GM12878 (cell line): ENCODE results near the gene WNK1. TPM values are rescaled to one million over a fixed set of nuclear protein-coding genes. Genes with fewer than 3 reads are reported as not detected.
A peak's percentile ranks its signal among the peaks of the same experiment; 100 is the strongest.

Experiments
- ATAC-seq: fragments of 200-7000 bp; cut with Tn5 transposase; 3 replicates; pipeline ENCODE4 v1.9.1; 2020; ENCODE audit warnings: mild to moderate bottlenecking, moderate library complexity
- BruUV-seq: library from RNA; stranded (reverse); fragments of 400-500 nt; replicated peaks from 2 replicates; lab custom pipeline; 2021; lab: Mats Ljungman, UMichigan
- CTCF ChIA-PET: fragments of 300-600 bp; sonication (Branson Sonifier 250); formaldehyde crosslinking; extraction: SDS; loops from one replicate; lab custom pipeline; 2021; ENCODE audit warnings: inconsistent platforms; lab: Yijun Ruan, JAX
- POLR2A ChIA-PET: fragments of 350-600 bp; formaldehyde crosslinking; extraction: SDS; loops from one replicate; lab custom pipeline; 2021; ENCODE audit warnings: inconsistent platforms; lab: Charles Lee
- RAD21 ChIA-PET: fragments of 300-600 bp; sonication (Branson Sonifier 250); formaldehyde crosslinking; loops from one replicate; lab custom pipeline; 2023; ENCODE audit warnings: antibody characterized with exemption; ENCODE audit not compliant: unreplicated experiment; lab: Charles Lee
- SMC1A ChIA-PET: fragments of 300-600 bp; sonication (Branson Sonifier 250); formaldehyde crosslinking; loops from one replicate; lab custom pipeline; 2023; ENCODE audit not compliant: unreplicated experiment, uncharacterized antibody; lab: Charles Lee
- DNase-seq: peaks from one replicate; pipeline ENCODE4 v3.0.0-alpha.2; 2011; ENCODE audit warnings: low read depth, low spot score
- FAIRE-seq: peaks from 3 replicates; lab custom pipeline; 2011; peaks lifted over from hg19 to GRCh38; lab: Jason Lieb, UNC
- H2AFZ ChIP-seq: 2 replicates; pipeline ENCODE4 v1.6.0; 2011; ENCODE audit warnings: low read depth, low read length, control low read depth; ENCODE audit not compliant: control insufficient read depth
- H3K27ac ChIP-seq: 2 replicates; pipeline ENCODE4 v1.5.1; 2011; ENCODE audit warnings: control low read depth; ENCODE audit not compliant: control insufficient read depth, insufficient read depth
- H3K27me3 ChIP-seq, 2 experiments: replicated peaks in 1 of 2; 2 replicates each; pipeline versions ENCODE4 v1.6.0 to v1.6.1; 2011; ENCODE audit warnings: low read length in 1 of 2; ENCODE audit not compliant: control insufficient read depth in 2 of 2, insufficient read depth in 2 of 2
- H3K36me3 ChIP-seq, 2 experiments: 2 replicates each; pipeline ENCODE4 v1.5.1; 2011; ENCODE audit warnings: low read length in 1 of 2; ENCODE audit not compliant: control insufficient read depth in 2 of 2, insufficient read depth in 2 of 2
- H3K4me1 ChIP-seq: 2 replicates; pipeline ENCODE4 v1.6.1; 2011; ENCODE audit warnings: mild to moderate bottlenecking, low read length, moderate library complexity, mixed read lengths; ENCODE audit not compliant: control insufficient read depth, insufficient read depth
- H3K4me2 ChIP-seq: 2 replicates; pipeline ENCODE4 v1.6.0; 2011; ENCODE audit warnings: control low read depth; ENCODE audit not compliant: control insufficient read depth, insufficient read depth
- H3K4me3 ChIP-seq: fragments of 200-600 bp; sonication (generic); 2 replicates; pipeline ENCODE4 v1.5.1; 2016
- H3K79me2 ChIP-seq: 2 replicates; pipeline ENCODE4 v1.6.0; 2011; ENCODE audit warnings: low read length; ENCODE audit not compliant: control insufficient read depth, insufficient read depth
- H3K9ac ChIP-seq: 2 replicates; pipeline ENCODE4 v1.8.0; 2011; ENCODE audit warnings: low read length, control low read depth, mixed read lengths; ENCODE audit not compliant: control insufficient read depth, insufficient read depth
- H3K9me3 ChIP-seq: replicated peaks from 3 replicates; pipeline ENCODE4 v1.5.1; 2011; ENCODE audit warnings: mild to moderate bottlenecking, low read length; ENCODE audit not compliant: control insufficient read depth, insufficient read depth
- H4K20me1 ChIP-seq: 2 replicates; pipeline ENCODE4 v1.6.0; 2011; ENCODE audit not compliant: control insufficient read depth, insufficient read depth
- ATF7 ChIP-seq: fragments of 450-650 bp; IDR thresholded peaks from 2 replicates; pipeline ENCODE4 v1.6.1; 2016; ENCODE audit warnings: low read depth, mild to moderate bottlenecking
- BHLHE40 ChIP-seq, 2 experiments: fragments of 450-650 bp in 1 of 2; IDR thresholded peaks; 2 replicates each; pipeline ENCODE4 v1.6.1; 2011 to 2017; ENCODE audit warnings: low read depth in 2 of 2, borderline replicate concordance in 1 of 2, improper control_type of control experiment in 1 of 2, low read length in 1 of 2, mild to moderate bottlenecking in 1 of 2
- CEBPB ChIP-seq, 2 experiments: fragments of 150-350 bp in 1 of 2; IDR thresholded peaks; 2 replicates each; pipeline ENCODE4 v1.6.1; 2012 to 2014; ENCODE audit warnings: low read depth in 2 of 2, low read length in 2 of 2, borderline replicate concordance in 1 of 2, inconsistent platforms in 1 of 2
- CHD4 ChIP-seq: fragments of 200-600 bp; sonication (generic); IDR thresholded peaks from 2 replicates; pipeline ENCODE4 v1.6.1; 2016; ENCODE audit warnings: mild to moderate bottlenecking
- CREM ChIP-seq: IDR thresholded peaks from 2 replicates; pipeline ENCODE4 v1.6.1; 2014; ENCODE audit warnings: antibody characterized with exemption, low read depth
- DPF2 ChIP-seq: fragments of 450-650 bp; IDR thresholded peaks from 2 replicates; pipeline ENCODE4 v1.6.1; 2017; ENCODE audit warnings: mild to moderate bottlenecking
- MTA2 ChIP-seq: fragments of 450-650 bp; IDR thresholded peaks from 2 replicates; pipeline ENCODE4 v1.6.1; 2016; ENCODE audit warnings: low read depth, mild to moderate bottlenecking, moderate library complexity
- SIX5 ChIP-seq: IDR thresholded peaks from 2 replicates; pipeline ENCODE4 v1.6.1; 2011; ENCODE audit warnings: mild to moderate bottlenecking, low read depth, low read length, moderate library complexity; ENCODE audit not compliant: severe bottlenecking
- SREBF2 ChIP-seq: IDR thresholded peaks from 2 replicates; pipeline ENCODE4 v1.6.1; 2012; ENCODE audit warnings: mild to moderate bottlenecking, low read length
- ZNF217 ChIP-seq: fragments of 450-650 bp; IDR thresholded peaks from 2 replicates; pipeline ENCODE4 v1.6.1; 2017; ENCODE audit warnings: antibody characterized with exemption, mild to moderate bottlenecking
- WGBS: methylation state at CpG from one replicate; pipeline ENCODE4 v1.1.6; 2016; ENCODE audit warnings: low lambda C conversion rate; ENCODE audit not compliant: insufficient replicate concordance, insufficient coverage; ENCODE audit errors: missing lambda C conversion rate; 5-methylcytosine and 5-hydroxymethylcytosine counted together
- in situ Hi-C: fragments of 300-500 bp; cut with MboI; formaldehyde crosslinking; loops from 9 replicates; pipeline ENCODE4 v1.14.3; 2018; ENCODE audit warnings: mixed read lengths
- intact Hi-C: fragments of 100-400 bp; cut with micrococcal nuclease; formaldehyde crosslinking; loops from one replicate; pipeline ENCODE4 v1.14.2; 2022; ENCODE audit not compliant: unreplicated experiment
- polyA plus RNA-seq, 11 experiments: library from polyadenylated mRNA; depleted of rRNA in 4 of 11; unstranded in 6 of 11; stranded (reverse) in 5 of 11; fragments of >200 nt; fragmentation: Nextera tagmentation in 4 of 11; fragmentation: Illumina TruSeq in 1 of 11; extraction: Ambion mirVana in 4 of 11; extraction: Trizol in 1 of 11; gene quantifications; 1 replicate in 1 of 11; 2 replicates in 10 of 11; pipeline versions ENCODE4 v1.2.1 to v1.2.3, GENCODE V29; 2011 to 2016; ENCODE audit warnings: inconsistent platforms in 2 of 11, missing spikeins in 2 of 11, low read depth in 1 of 11
- total RNA-seq, 4 experiments: library from RNA; depleted of rRNA in 3 of 4; stranded (reverse); fragments of >200 nt in 3 of 4; fragmentation: Illumina TruSeq in 1 of 4; extraction: Trizol in 1 of 4; gene quantifications; 2 replicates each; pipeline versions ENCODE4 v1.2.1 to v1.2.3, GENCODE V29; 2013 to 2021
- TF ChIP-seq, protein P1 (sequence below): fragments of 450-650 bp; IDR thresholded peaks from 2 replicates; pipeline ENCODE4 v1.6.1; 2017; ENCODE audit warnings: low read depth, mild to moderate bottlenecking, moderate library complexity
- TF ChIP-seq, protein P2 (sequence below): fragments of 450-650 bp; IDR thresholded peaks from 2 replicates; pipeline ENCODE4 v1.6.1; 2017; ENCODE audit warnings: mild to moderate bottlenecking, low read depth, inconsistent platforms; ENCODE audit not compliant: poor library complexity, severe bottlenecking
- TF ChIP-seq, protein P3 (sequence below): IDR thresholded peaks from 2 replicates; pipeline ENCODE4 v1.6.1; 2012; ENCODE audit warnings: improper control_type of control experiment, low read depth, low read length; ENCODE audit not compliant: insufficient replicate concordance

The WNK1 gene
- total and polyA plus RNA-seq, 10 of the 15 experiments (the other 5 are each of a cell fraction or from before 2014, with no cell fraction given), result 9.6 to 151 (median 86.6) TPM

DNA sequence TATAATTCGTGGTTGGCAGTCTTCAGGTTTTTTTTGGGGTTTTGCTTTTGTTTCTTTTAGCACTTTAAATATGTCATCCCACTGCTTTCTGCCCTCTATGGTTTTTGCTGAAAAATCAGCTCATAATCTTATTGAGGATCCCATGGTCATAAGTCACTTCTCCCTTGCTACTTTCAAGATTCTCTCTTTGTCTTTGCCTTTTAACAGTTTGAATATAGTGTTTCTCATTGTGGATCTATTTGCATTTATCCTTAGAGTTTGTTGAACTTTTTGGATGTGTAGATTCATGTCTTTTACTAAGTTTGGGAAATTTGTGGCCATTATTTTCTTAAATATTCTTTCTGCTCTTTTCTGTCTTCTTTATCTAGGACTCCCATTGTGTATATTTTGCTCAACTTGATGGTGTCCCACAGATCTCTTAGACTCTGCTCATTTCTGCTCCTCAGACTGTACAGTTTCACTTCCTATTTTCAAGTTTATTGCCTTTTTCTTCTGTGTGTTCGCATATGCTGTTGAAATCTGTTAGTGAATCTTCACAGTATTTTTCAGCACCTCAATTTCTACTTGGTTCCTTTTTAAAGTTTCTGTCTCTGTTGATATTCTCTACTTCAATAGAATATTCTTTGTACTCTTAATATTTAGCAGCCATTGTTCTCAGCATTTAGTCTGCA is 70.8 kb downstream of the WNK1 start:
- no peak overlapping the region for H3K9ac ChIP-seq
- H3K9me3 ChIP-seq, result peaks cover 7% of the 10 kb centered on the region
- FAIRE-seq, result peak; percentile 89
- in situ Hi-C loops (no loop called here), intact Hi-C loops (loop anchor here (5.0 kb wide), 1 partner anchor 124 kb away; the partner anchor contains the start of gene RAD52)
- POLR2A ChIA-PET, result interaction anchor here (0.6 to 1.0 kb wide), 2 partner anchors 29 to 158 kb away, joined by 3 read pairs; no protein-coding TSS in a partner anchor
- BruUV-seq, result no TSS peak
- H4K20me1 ChIP-seq, result no peaks in the 10 kb centered on the region
- H3K4me3 ChIP-seq, result peak overlapping the region; percentile 21; the same call in 1 of the 2 replicates
- RAD21 ChIA-PET, result interaction anchor here (0.7 to 1.3 kb wide), 7 partner anchors 25 to 209 kb away, joined by 3 to 6 read pairs (median 4); no protein-coding TSS in a partner anchor
- no peaks in the 10 kb centered on the region for H3K27me3 ChIP-seq
- peak; percentile 82 for DNase-seq
- no peak overlapping the region for H2AFZ ChIP-seq
- peak overlapping the region; percentile 54 for H3K27ac ChIP-seq
- SMC1A ChIA-PET, result interaction anchor here (0.6 to 2.3 kb wide), 11 partner anchors 8 to 883 kb away, joined by 3 to 6 read pairs (median 3); no protein-coding TSS in a partner anchor
- 0% methylated on average over 2 of the region's 2 CpGs for WGBS
- CTCF ChIA-PET, result interaction anchor here (0.9 to 1.5 kb wide), 3 partner anchors 11 to 209 kb away, joined by 3 to 6 read pairs (median 3); no protein-coding TSS in a partner anchor
- peaks cover 0 to 7% of the 10 kb centered on the region in 2 experiments; a peak in 2 of 4 replicates for H3K36me3 ChIP-seq
- peaks cover 75% of the 10 kb centered on the region for H3K79me2 ChIP-seq
- H3K4me2 ChIP-seq, result peak overlapping the region; percentile 39
- ATAC-seq, result peak; percentile 99
- H3K4me1 ChIP-seq, result peaks cover 14% of the 10 kb centered on the region; the same call in 1 of the 2 replicates
- TF ChIP-seq CHD4, result no peak
- TF ChIP-seq DPF2, result peak; percentile 90
- no peak for TF ChIP-seq SREBF2
- 0 out of 2 replicates have a peak, but pooled peaks have one; percentile 26 for TF ChIP-seq CREM
- no peak for TF ChIP-seq SIX5
- TF ChIP-seq CEBPB (IDR thresholded peaks at IDR 0.05; ENCODE audit: borderline replicate concordance in 1 of 2, low read depth in 2 of 2, low read length in 2 of 2), result no peak
- peak; percentile 55; the same call in 1 of the 2 replicates for TF ChIP-seq ZNF217
- TF ChIP-seq BHLHE40 (IDR thresholded peaks at IDR 0.05; ENCODE audit: borderline replicate concordance in 1 of 2, low read depth in 2 of 2, low read length in 1 of 2), result 0 out of 4 replicates have a peak, but pooled peaks of 1 of the 2 experiments have one; percentile 34
- TF ChIP-seq MTA2, result peak; percentile 71
- peak; percentile 34; the same call in 1 of the 2 replicates for TF ChIP-seq ATF7
- TF ChIP-seq, protein P1, sequence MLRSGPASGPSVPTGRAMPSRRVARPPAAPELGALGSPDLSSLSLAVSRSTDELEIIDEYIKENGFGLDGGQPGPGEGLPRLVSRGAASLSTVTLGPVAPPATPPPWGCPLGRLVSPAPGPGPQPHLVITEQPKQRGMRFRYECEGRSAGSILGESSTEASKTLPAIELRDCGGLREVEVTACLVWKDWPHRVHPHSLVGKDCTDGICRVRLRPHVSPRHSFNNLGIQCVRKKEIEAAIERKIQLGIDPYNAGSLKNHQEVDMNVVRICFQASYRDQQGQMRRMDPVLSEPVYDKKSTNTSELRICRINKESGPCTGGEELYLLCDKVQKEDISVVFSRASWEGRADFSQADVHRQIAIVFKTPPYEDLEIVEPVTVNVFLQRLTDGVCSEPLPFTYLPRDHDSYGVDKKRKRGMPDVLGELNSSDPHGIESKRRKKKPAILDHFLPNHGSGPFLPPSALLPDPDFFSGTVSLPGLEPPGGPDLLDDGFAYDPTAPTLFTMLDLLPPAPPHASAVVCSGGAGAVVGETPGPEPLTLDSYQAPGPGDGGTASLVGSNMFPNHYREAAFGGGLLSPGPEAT, result peak; percentile 65
- TF ChIP-seq, protein P2, sequence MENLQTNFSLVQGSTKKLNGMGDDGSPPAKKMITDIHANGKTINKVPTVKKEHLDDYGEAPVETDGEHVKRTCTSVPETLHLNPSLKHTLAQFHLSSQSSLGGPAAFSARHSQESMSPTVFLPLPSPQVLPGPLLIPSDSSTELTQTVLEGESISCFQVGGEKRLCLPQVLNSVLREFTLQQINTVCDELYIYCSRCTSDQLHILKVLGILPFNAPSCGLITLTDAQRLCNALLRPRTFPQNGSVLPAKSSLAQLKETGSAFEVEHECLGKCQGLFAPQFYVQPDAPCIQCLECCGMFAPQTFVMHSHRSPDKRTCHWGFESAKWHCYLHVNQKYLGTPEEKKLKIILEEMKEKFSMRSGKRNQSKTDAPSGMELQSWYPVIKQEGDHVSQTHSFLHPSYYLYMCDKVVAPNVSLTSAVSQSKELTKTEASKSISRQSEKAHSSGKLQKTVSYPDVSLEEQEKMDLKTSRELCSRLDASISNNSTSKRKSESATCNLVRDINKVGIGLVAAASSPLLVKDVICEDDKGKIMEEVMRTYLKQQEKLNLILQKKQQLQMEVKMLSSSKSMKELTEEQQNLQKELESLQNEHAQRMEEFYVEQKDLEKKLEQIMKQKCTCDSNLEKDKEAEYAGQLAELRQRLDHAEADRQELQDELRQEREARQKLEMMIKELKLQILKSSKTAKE, result peak; percentile 69
- TF ChIP-seq, protein P3, sequence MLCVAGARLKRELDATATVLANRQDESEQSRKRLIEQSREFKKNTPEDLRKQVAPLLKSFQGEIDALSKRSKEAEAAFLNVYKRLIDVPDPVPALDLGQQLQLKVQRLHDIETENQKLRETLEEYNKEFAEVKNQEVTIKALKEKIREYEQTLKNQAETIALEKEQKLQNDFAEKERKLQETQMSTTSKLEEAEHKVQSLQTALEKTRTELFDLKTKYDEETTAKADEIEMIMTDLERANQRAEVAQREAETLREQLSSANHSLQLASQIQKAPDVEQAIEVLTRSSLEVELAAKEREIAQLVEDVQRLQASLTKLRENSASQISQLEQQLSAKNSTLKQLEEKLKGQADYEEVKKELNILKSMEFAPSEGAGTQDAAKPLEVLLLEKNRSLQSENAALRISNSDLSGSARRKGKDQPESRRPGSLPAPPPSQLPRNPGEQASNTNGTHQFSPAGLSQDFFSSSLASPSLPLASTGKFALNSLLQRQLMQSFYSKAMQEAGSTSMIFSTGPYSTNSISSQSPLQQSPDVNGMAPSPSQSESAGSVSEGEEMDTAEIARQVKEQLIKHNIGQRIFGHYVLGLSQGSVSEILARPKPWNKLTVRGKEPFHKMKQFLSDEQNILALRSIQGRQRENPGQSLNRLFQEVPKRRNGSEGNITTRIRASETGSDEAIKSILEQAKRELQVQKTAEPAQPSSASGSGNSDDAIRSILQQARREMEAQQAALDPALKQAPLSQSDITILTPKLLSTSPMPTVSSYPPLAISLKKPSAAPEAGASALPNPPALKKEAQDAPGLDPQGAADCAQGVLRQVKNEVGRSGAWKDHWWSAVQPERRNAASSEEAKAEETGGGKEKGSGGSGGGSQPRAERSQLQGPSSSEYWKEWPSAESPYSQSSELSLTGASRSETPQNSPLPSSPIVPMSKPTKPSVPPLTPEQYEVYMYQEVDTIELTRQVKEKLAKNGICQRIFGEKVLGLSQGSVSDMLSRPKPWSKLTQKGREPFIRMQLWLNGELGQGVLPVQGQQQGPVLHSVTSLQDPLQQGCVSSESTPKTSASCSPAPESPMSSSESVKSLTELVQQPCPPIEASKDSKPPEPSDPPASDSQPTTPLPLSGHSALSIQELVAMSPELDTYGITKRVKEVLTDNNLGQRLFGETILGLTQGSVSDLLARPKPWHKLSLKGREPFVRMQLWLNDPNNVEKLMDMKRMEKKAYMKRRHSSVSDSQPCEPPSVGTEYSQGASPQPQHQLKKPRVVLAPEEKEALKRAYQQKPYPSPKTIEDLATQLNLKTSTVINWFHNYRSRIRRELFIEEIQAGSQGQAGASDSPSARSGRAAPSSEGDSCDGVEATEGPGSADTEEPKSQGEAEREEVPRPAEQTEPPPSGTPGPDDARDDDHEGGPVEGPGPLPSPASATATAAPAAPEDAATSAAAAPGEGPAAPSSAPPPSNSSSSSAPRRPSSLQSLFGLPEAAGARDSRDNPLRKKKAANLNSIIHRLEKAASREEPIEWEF, result no peak
